Measurements from ENCODE around the gene IMPA2. TPM values are rescaled to one million over a fixed set of nuclear protein-coding genes. Genes with fewer than 3 reads are reported as not detected.

IMPA2 gene
- total and polyA plus RNA-seq, 8 donors: 61.0 to 263 (median 78.6) TPM

DNA sequence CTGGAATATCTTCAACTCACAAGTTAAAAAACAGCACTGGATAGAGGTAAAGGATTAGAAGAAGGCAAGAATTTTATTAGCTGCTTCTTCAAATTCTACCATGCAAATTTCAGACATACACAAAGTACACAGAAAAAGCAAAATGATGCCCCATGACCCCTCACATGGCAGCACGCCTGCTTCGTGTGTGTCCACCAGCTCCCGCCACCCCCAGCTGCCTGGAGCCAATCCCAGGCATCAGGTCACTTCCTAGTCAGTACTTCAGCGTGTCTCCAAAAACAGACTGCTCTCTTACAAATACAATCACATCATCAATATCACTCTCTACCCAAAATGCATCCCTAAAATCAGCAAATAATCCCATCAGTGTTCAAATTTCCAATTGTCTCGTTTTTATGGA lies 35.8 kb downstream of the IMPA2 start:
- Histone ChIP-seq H3K27ac (peak overlapping the region in 2 of 5 donors; percentile 87 to 88), H3K9me3 (no peaks in the 10 kb centered on the region), H3K4me3 (no peak overlapping the region), H3K36me3 (peaks cover 17 to 88% (median 57%) of the 10 kb centered on the region in 4 donors), H3K4me1 (peaks cover 26 to 50% (median 44%) of the 10 kb centered on the region in 4 donors), H3K27me3 (no peaks in the 10 kb centered on the region)
- DNase-seq: no peak
- intact Hi-C loops (cut with DNase I; ENCODE audit: low total_unique reads): no loop called here
- WGBS, 5 donors: 56 to 72% (median 67%) methylated on average over 5 of the region's 5 CpGs
- TF ChIP-seq, protein P1, sequence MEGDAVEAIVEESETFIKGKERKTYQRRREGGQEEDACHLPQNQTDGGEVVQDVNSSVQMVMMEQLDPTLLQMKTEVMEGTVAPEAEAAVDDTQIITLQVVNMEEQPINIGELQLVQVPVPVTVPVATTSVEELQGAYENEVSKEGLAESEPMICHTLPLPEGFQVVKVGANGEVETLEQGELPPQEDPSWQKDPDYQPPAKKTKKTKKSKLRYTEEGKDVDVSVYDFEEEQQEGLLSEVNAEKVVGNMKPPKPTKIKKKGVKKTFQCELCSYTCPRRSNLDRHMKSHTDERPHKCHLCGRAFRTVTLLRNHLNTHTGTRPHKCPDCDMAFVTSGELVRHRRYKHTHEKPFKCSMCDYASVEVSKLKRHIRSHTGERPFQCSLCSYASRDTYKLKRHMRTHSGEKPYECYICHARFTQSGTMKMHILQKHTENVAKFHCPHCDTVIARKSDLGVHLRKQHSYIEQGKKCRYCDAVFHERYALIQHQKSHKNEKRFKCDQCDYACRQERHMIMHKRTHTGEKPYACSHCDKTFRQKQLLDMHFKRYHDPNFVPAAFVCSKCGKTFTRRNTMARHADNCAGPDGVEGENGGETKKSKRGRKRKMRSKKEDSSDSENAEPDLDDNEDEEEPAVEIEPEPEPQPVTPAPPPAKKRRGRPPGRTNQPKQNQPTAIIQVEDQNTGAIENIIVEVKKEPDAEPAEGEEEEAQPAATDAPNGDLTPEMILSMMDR (IDR thresholded peaks at IDR 0.05): no peak
- TF ChIP-seq POLR2AphosphoS5 (IDR thresholded peaks at IDR 0.05) (no peak), POLR2A (IDR thresholded peaks at IDR 0.05) (no peak), EP300 (IDR thresholded peaks at IDR 0.05) (no peak)

DNA sequence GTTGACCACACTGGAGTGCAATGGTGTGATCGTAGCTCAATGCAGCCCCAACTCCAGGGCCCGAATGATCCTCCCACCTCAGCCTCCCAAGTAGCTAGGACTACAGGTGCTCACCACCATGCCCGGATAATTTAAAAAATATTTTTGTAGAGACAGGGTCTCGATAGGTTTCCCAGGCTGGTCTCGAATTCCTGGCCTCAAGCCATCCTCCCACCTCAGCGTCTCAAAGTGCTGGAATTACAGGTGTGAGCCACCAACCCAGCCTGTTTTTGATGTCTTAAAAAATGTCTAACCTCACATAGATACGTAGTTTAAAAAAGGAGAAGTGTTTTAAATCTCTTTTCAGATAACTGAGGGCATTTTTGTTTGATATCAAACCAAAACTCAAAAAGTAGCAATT lies 37.6 kb downstream of the IMPA2 start:
- WGBS, 5 donors: 92 to 97% (median 95%) methylated on average over 7 of the region's 7 CpGs
- H3K36me3 ChIP-seq: peaks cover 12 to 84% (median 55%) of the 10 kb centered on the region in 4 donors

DNA sequence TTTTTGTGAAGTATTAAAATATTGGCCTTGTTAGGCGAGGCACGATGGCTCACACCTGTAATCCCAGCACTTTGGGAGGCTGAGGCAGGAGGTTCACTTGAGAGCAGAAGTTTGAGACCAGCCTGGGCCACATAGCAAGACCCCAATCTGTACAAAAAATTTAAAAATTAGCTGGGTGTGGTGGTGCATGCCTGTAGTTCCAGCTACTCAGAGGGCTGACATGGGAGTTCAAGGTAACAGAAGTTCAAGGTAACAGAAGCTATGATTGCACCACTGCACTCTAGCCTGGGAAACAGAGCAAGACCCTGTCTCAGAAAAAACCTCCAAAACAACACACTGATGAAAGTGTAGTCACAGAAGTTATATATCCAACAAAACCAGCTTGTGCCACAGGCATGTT lies 39.8 kb downstream of the IMPA2 start:
- 93 to 96% (median 94%) methylated on average over 2 of the region's 2 CpGs for WGBS, 5 donors
- no peaks in the 10 kb centered on the region for H3K27me3 ChIP-seq
- peaks cover 4 to 13% (median 7%) of the 10 kb centered on the region in 4 donors for H3K4me1 ChIP-seq
- no peak for TF ChIP-seq EP300 (IDR thresholded peaks at IDR 0.05)
- no peak for TF ChIP-seq POLR2A (IDR thresholded peaks at IDR 0.05)
- TF ChIP-seq, protein P1 (IDR thresholded peaks at IDR 0.05): no peak
- no peak for TF ChIP-seq POLR2AphosphoS5 (IDR thresholded peaks at IDR 0.05)
- no peak overlapping the region for H3K4me3 ChIP-seq
- no peak overlapping the region for H3K27ac ChIP-seq
- no peak for DNase-seq
- intact Hi-C loops (cut with DNase I; ENCODE audit: low total_unique reads): no loop called here
- H3K9me3 ChIP-seq: no peaks in the 10 kb centered on the region
- peaks cover 5 to 81% (median 60%) of the 10 kb centered on the region in 4 donors for H3K36me3 ChIP-seq

More for the DNA sequence above, 37.6 kb downstream of the IMPA2 start:
- Histone ChIP-seq H3K27ac (no peak overlapping the region), H3K9me3 (no peaks in the 10 kb centered on the region), H3K27me3 (no peaks in the 10 kb centered on the region), H3K4me1 (peaks cover 16 to 33% (median 28%) of the 10 kb centered on the region in 4 donors), H3K4me3 (no peak overlapping the region)
- no peak for DNase-seq
- intact Hi-C loops (cut with DNase I; ENCODE audit: low total_unique reads): no loop called here
- TF ChIP-seq EP300 (IDR thresholded peaks at IDR 0.05) (no peak), POLR2A (IDR thresholded peaks at IDR 0.05) (no peak)

DNA sequence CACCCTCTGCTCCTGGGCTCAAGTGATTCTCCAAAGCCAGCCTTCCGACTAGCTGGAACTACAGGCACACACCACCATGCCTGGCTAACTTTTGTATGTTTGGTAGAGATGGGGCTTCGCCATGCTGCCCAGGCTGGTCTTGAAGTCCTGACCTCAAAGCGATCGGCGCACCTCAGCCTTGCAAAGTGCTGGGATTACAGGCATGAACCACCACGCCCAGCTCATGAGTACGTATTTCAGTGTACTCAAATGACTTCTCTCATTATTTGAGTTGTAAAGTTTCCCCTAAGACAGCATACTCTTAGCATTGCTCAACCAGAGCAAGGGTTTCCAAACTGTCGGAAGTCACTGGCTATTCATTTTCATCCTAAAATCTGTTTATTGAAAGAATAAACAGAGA lies 40.3 kb downstream of the IMPA2 start:
- H3K27ac ChIP-seq: no peak overlapping the region
- H3K36me3 ChIP-seq: peaks cover 5 to 77% (median 59%) of the 10 kb centered on the region in 4 donors
- no peak overlapping the region for H3K4me3 ChIP-seq
- 89 to 96% (median 93%) methylated on average over 8 of the region's 8 CpGs for WGBS, 5 donors
- no peak for TF ChIP-seq POLR2AphosphoS5 (IDR thresholded peaks at IDR 0.05)
- no peak for TF ChIP-seq POLR2A (IDR thresholded peaks at IDR 0.05)
- TF ChIP-seq, protein P1 (IDR thresholded peaks at IDR 0.05): no peak
- no peak for TF ChIP-seq EP300 (IDR thresholded peaks at IDR 0.05)
- no peaks in the 10 kb centered on the region for H3K27me3 ChIP-seq
- H3K4me1 ChIP-seq: peaks cover 0 to 9% (median 4%) of the 10 kb centered on the region in 4 donors
- DNase-seq: no peak
- intact Hi-C loops (cut with DNase I; ENCODE audit: low total_unique reads): no loop called here
- no peaks in the 10 kb centered on the region for H3K9me3 ChIP-seq

DNA sequence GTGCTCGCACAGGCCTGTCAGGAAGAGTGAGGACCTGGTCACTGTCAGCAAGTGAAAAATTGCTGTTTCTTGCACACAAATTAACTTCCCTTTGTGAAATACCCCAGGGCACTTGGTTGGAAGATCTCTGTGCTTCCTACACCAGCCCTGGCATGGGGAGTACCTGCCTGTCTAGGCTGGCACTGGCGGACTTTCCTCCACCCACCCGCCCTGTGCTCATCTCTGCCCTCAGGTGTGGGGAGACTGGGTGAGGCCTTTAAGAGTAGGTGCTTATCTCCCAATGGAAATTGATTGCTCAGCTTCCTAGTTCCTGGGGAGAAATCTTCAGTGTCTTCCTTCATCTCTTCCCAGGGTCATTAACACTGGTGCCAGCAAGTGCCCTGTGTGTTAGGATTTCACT lies 42.1 kb downstream of the IMPA2 start:
- Histone ChIP-seq H3K4me1 (peaks cover 0 to 8% (median 6%) of the 10 kb centered on the region in 4 donors), H3K9me3 (no peaks in the 10 kb centered on the region), H3K36me3 (peaks cover 6 to 65% (median 52%) of the 10 kb centered on the region in 4 donors), H3K27me3 (no peaks in the 10 kb centered on the region), H3K27ac (no peak overlapping the region), H3K4me3 (no peak overlapping the region)
- TF ChIP-seq EP300 (IDR thresholded peaks at IDR 0.05): no peak
- TF ChIP-seq, protein P1 (IDR thresholded peaks at IDR 0.05): no peak
- TF ChIP-seq POLR2A (IDR thresholded peaks at IDR 0.05): no peak
- no peak for TF ChIP-seq POLR2AphosphoS5 (IDR thresholded peaks at IDR 0.05)
- no peak for DNase-seq
- intact Hi-C loops (cut with DNase I; ENCODE audit: low total_unique reads): no loop called here
- WGBS, 5 donors: 75 to 97% (median 91%) methylated on average over 3 of the region's 3 CpGs
